KMS-11 (cell line): ENCODE results near the gene GASK1A.

Experiments used
- H2AFZ ChIP-seq: fragments of 200-600 bp; sonication (generic); 2 replicates; pipeline ENCODE4 v1.6.1; 2016; ENCODE audit warnings: antibody characterized with exemption, mixed run types, low read depth
- H3K27ac ChIP-seq: fragments of 200-600 bp; sonication (generic); 2 replicates; pipeline ENCODE4 v1.6.1; 2016; ENCODE audit warnings: mild to moderate bottlenecking, mixed run types
- H3K27me3 ChIP-seq: fragments of 200-600 bp; sonication (generic); 2 replicates; pipeline ENCODE4 v1.6.1; 2017; ENCODE audit warnings: mild to moderate bottlenecking, low read depth, mixed run types, moderate library complexity; ENCODE audit not compliant: insufficient read depth
- H3K36me3 ChIP-seq: fragments of 200-600 bp; sonication (generic); 2 replicates; pipeline ENCODE4 v1.6.1; 2017; ENCODE audit warnings: mild to moderate bottlenecking, mixed run types; ENCODE audit not compliant: insufficient read depth
- H3K4me1 ChIP-seq: fragments of 200-600 bp; sonication (generic); 2 replicates; pipeline ENCODE4 v1.6.1; 2016; ENCODE audit warnings: mild to moderate bottlenecking, low read depth, mixed run types; ENCODE audit not compliant: poor library complexity, severe bottlenecking
- H3K4me2 ChIP-seq: fragments of 200-600 bp; sonication (generic); 2 replicates; pipeline ENCODE4 v1.7.0; 2016; ENCODE audit warnings: mild to moderate bottlenecking, mixed run types
- H3K4me3 ChIP-seq: fragments of 200-600 bp; sonication (generic); IDR thresholded peaks from 2 replicates; pipeline ENCODE4 v1.6.1; 2017; ENCODE audit warnings: low read depth, low read length, mixed read lengths; ENCODE audit not compliant: insufficient read depth
- H3K79me2 ChIP-seq: fragments of 200-600 bp; sonication (generic); 2 replicates; pipeline ENCODE4 v1.6.1; 2016; ENCODE audit warnings: low read depth, mixed run types; ENCODE audit not compliant: insufficient read depth
- H3K9ac ChIP-seq: fragments of 200-600 bp; sonication (generic); 2 replicates; pipeline ENCODE4 v1.6.1; 2016; ENCODE audit warnings: mild to moderate bottlenecking, mixed run types
- H4K20me1 ChIP-seq: fragments of 200-600 bp; sonication (generic); 2 replicates; pipeline ENCODE4 v1.6.1; 2016; ENCODE audit warnings: mild to moderate bottlenecking, mixed run types; ENCODE audit not compliant: insufficient read depth
- TF ChIP-seq, protein P1 (sequence below): fragments of 200-600 bp; sonication (generic); conservative IDR thresholded peaks from 2 replicates; pipeline ENCODE4 v1.6.1; 2017; ENCODE audit warnings: low read depth, mild to moderate bottlenecking, antibody characterized with exemption, low read length, moderate library complexity, mixed read lengths

Gene GASK1A

DNA sequence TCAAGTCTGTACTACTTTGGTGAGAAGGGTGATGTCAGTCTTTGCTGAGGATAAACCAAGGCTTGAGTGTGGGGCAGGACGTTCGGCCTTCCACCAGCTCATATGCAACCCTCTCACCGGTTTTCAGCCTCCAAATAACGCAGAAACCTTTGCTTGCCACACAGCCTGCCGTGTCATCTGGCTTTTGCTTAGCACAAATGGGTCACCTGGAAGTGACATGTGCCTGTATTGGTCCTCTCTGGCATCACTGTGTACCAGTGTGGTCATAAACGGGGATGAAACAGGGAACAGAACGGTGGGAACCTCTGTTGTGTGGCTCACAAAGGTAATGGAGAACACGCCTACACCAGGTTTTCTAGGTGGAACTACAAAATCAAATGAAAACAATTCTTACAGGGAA, 119.7 kb downstream of the GASK1A start:
- Histone ChIP-seq H3K4me1 (no peaks in the 10 kb centered on the region), H4K20me1 (no peaks in the 10 kb centered on the region), H3K4me3 (no peak overlapping the region), H3K36me3 (no peaks in the 10 kb centered on the region), H2AFZ (no peak overlapping the region), H3K27me3 (no peaks in the 10 kb centered on the region), H3K27ac (no peak overlapping the region), H3K9ac (no peak overlapping the region), H3K4me2 (no peak overlapping the region), H3K79me2 (no peaks in the 10 kb centered on the region)
- TF ChIP-seq, protein P1, sequence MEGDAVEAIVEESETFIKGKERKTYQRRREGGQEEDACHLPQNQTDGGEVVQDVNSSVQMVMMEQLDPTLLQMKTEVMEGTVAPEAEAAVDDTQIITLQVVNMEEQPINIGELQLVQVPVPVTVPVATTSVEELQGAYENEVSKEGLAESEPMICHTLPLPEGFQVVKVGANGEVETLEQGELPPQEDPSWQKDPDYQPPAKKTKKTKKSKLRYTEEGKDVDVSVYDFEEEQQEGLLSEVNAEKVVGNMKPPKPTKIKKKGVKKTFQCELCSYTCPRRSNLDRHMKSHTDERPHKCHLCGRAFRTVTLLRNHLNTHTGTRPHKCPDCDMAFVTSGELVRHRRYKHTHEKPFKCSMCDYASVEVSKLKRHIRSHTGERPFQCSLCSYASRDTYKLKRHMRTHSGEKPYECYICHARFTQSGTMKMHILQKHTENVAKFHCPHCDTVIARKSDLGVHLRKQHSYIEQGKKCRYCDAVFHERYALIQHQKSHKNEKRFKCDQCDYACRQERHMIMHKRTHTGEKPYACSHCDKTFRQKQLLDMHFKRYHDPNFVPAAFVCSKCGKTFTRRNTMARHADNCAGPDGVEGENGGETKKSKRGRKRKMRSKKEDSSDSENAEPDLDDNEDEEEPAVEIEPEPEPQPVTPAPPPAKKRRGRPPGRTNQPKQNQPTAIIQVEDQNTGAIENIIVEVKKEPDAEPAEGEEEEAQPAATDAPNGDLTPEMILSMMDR: no peak

DNA sequence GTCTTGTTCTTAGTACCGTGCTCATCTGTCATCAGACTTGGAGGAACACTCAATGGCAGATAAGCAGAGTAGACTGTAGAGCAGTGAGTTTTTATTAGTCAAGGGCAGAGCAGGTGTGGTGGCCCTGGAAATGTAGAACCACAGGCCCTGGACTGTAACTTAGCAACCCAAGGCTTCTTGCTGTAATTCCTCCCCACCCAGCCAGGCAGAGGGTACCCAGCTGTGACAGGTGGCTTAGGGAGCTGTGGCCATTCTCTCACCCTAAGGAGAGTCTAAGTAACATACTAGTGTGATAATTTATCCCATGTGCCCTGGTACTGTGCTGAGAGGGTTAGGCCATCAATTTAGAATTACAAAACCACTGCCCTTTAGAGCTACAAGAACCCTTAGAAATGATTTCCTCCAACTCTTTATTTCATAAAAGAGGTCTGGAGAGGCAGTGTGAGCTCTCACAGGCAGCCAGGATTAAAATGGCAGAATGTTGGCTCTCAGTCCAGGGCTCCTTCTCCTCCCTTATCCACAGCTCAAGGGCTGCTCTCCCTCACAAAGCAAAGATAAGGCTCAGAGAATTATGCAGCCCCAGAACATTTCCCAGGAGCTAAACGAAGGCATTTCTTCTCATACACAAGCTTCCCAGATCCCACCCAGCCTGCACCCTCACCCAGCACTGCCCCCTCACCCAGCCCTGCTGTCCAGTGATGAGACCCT, 123.8 kb downstream of the GASK1A start:
- H3K79me2 ChIP-seq: no peaks in the 10 kb centered on the region
- no peak overlapping the region for H3K4me3 ChIP-seq
- H2AFZ ChIP-seq: no peak overlapping the region
- no peaks in the 10 kb centered on the region for H3K27me3 ChIP-seq
- TF ChIP-seq, protein P1: no peak
- no peak overlapping the region for H3K4me2 ChIP-seq
- no peaks in the 10 kb centered on the region for H3K36me3 ChIP-seq
- H3K27ac ChIP-seq: no peak overlapping the region
- no peak overlapping the region for H3K9ac ChIP-seq
- no peaks in the 10 kb centered on the region for H3K4me1 ChIP-seq
- no peaks in the 10 kb centered on the region for H4K20me1 ChIP-seq

DNA sequence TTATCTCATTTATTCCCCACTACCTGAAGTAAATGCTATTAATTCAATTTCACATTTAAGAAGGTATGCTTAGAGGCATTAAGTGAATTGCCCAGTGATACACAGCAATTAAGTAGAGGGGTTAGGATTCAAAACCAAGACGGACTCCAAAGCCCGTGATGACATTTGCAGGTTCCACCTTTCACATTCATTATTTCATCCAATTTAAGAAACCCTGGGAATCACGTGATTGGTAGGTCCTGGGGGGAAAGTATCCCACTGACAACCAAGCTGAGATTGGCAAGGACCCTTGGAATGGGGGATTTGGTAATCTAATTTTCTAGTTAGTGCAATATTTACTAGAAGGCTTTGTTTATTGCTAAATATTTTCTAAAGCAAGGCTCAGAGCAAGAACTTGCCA, 124.9 kb downstream of the GASK1A start:
- Histone ChIP-seq H3K27me3 (no peaks in the 10 kb centered on the region), H3K4me2 (no peak overlapping the region), H3K4me3 (no peak overlapping the region), H4K20me1 (no peaks in the 10 kb centered on the region), H3K36me3 (no peaks in the 10 kb centered on the region), H3K9ac (no peak overlapping the region), H3K4me1 (no peaks in the 10 kb centered on the region), H3K27ac (no peak overlapping the region), H3K79me2 (no peaks in the 10 kb centered on the region), H2AFZ (no peak overlapping the region)
- TF ChIP-seq, protein P1: no peak

DNA sequence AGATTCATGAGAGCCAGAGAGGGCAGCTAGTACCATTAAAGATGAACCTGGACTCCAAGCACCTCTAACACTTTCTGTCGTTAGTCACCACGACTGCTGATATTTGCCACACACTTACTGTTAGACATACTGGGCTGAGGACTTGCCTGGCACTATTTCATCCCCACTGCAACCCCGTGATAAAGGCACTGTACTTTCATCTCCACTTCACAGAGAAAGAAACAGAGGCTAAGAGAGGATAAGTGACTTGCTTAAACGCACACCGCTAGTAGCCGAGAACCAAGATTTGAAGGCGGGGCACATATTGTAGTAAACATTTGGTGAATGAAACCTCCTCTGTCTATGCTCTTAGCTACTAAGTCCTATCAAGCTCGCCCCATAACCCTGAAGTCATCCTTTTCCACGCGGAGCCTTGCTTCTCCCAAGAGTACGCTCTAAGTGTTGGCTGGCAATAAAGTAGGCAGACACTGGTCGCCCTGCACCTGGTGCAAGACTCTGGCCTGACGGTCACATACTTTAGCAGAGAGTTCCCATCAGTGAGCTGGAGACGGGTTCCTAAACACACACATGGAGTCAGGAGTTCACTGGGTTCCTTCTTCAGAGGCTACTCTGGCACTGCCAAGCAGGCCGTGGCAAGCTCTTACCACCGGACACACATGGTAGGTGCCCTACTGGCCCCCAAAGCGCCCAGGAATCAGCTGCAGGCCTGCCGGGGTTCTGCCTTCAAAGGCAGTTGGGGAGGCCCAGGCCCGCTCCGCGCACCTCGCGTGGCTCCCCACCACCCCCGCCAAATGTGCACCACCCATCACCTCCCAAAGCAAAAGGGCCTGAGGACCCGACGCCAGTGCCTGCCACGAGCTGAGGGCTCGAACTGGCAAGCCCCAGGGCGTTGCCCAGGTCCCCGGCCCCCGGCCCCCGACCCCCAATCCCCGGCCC, 125.8 kb downstream of the GASK1A start:
- H3K27me3 ChIP-seq: no peaks in the 10 kb centered on the region
- H3K79me2 ChIP-seq: no peaks in the 10 kb centered on the region
- TF ChIP-seq, protein P1: no peak
- no peak overlapping the region for H3K9ac ChIP-seq
- no peaks in the 10 kb centered on the region for H3K36me3 ChIP-seq
- H3K4me1 ChIP-seq: no peaks in the 10 kb centered on the region
- no peaks in the 10 kb centered on the region for H4K20me1 ChIP-seq
- no peak overlapping the region for H2AFZ ChIP-seq
- H3K27ac ChIP-seq: no peak overlapping the region
- H3K4me3 ChIP-seq: peak overlapping the region; percentile 27
- H3K4me2 ChIP-seq: 0 out of 2 replicates have a peak overlapping the region, but pooled peaks have one; percentile 9
